Panc1 (cell line): ENCODE data around the gene CPLANE1. TPM values are rescaled to one million over a fixed set of nuclear protein-coding genes. Genes with fewer than 3 reads are reported as not detected.

ENCODE experiments used
- ATAC-seq: fragments of 200-7000 bp; cut with Tn5 transposase; 2 replicates; pipeline ENCODE4 v1.9.1; 2020; ENCODE audit warnings: mild to moderate bottlenecking, moderate library complexity
- BruUV-seq: library from RNA; stranded (reverse); fragments of 400-500 nt; replicated peaks from 2 replicates; lab custom pipeline; 2021; lab: Mats Ljungman, UMichigan
- CTCF ChIA-PET: fragments of 300-600 bp; sonication (Branson Sonifier 250); formaldehyde crosslinking; loops from one replicate; lab custom pipeline; 2022; ENCODE audit warnings: antibody characterized with exemption; lab: Charles Lee
- POLR2A ChIA-PET: fragments of 300-600 bp; sonication (Branson Sonifier 250); formaldehyde crosslinking; loops from one replicate; lab custom pipeline; 2022; ENCODE audit warnings: antibody characterized with exemption; lab: Charles Lee
- DNase-seq: peaks from one replicate; pipeline ENCODE4 v3.0.0-alpha.2; 2010; ENCODE audit warnings: low read depth, low spot score
- H3K27ac ChIP-seq: 2 replicates; pipeline ENCODE4 v1.5.1; 2011; ENCODE audit warnings: mild to moderate bottlenecking, low read length, inconsistent platforms
- H3K27me3 ChIP-seq: fragments of 200-500 bp; sonication (Bioruptor generic); 2 replicates; pipeline ENCODE4 v1.6.0; 2014; ENCODE audit warnings: low read length, inconsistent platforms; ENCODE audit not compliant: control insufficient read depth, insufficient read depth
- H3K36me3 ChIP-seq: fragments of 200-500 bp; sonication (Bioruptor generic); 2 replicates; pipeline ENCODE4 v1.5.1; 2014; ENCODE audit warnings: inconsistent platforms, mild to moderate bottlenecking, low read length, moderate library complexity; ENCODE audit not compliant: control insufficient read depth, insufficient read depth
- H3K4me1 ChIP-seq: 2 replicates; pipeline ENCODE4 v1.5.1; 2011; ENCODE audit warnings: inconsistent platforms, mild to moderate bottlenecking, low read length, moderate library complexity; ENCODE audit not compliant: control insufficient read depth, insufficient read depth
- H3K4me3 ChIP-seq, 2 experiments: 2 replicates each; pipeline ENCODE4 v1.5.1; 2011 to 2012; ENCODE audit warnings: low read depth in 2 of 2, low read length in 2 of 2, mild to moderate bottlenecking in 2 of 2, inconsistent platforms in 1 of 2, moderate library complexity in 1 of 2
- H3K9me3 ChIP-seq: fragments of 200-500 bp; sonication (Bioruptor generic); 2 replicates; pipeline ENCODE4 v1.5.1; 2014; ENCODE audit warnings: low read depth, mild to moderate bottlenecking, inconsistent platforms, low read length, moderate library complexity; ENCODE audit not compliant: control insufficient read depth, insufficient read depth
- CTCF ChIP-seq: fragments of 450-650 bp; IDR thresholded peaks from 2 replicates; pipeline ENCODE4 v1.5.1; 2017; ENCODE audit warnings: mild to moderate bottlenecking
- POLR2AphosphoS5 ChIP-seq: IDR thresholded peaks from 2 replicates; pipeline ENCODE4 v1.6.1; 2012; ENCODE audit warnings: mild to moderate bottlenecking, low read depth, low read length, moderate library complexity
- REST ChIP-seq, 2 experiments: IDR thresholded peaks; 2 replicates each; pipeline ENCODE4 v1.6.1; 2011 to 2012; ENCODE audit warnings: low read depth in 2 of 2, control low read depth in 1 of 2, low read length in 1 of 2, mild to moderate bottlenecking in 1 of 2, moderate library complexity in 1 of 2; ENCODE audit not compliant: insufficient read depth in 1 of 2
- SIN3A ChIP-seq: IDR thresholded peaks from 2 replicates; pipeline ENCODE4 v1.6.1; 2012; ENCODE audit warnings: low read depth, mild to moderate bottlenecking, low read length, moderate library complexity, borderline replicate concordance; ENCODE audit not compliant: insufficient read depth
- TCF7L2 ChIP-seq: IDR thresholded peaks from 2 replicates; pipeline ENCODE4 v1.6.1; 2011; ENCODE audit warnings: mild to moderate bottlenecking, low read depth, low read length, inconsistent platforms
- in situ Hi-C: cut with HindIII; loops from 2 replicates; pipeline ENCODE4 v1.10.0; 2016; ENCODE audit warnings: low sequenced_read_pairs, low pct_unique_long_range_greater_than_20kb
- intact Hi-C: fragments of 100-400 bp; cut with micrococcal nuclease; formaldehyde crosslinking; loops from one replicate; pipeline ENCODE4 v1.10.0; 2022; ENCODE audit not compliant: unreplicated experiment
- total RNA-seq: library from RNA; stranded (reverse); gene quantifications from one replicate; pipeline ENCODE4 v1.2.1, GENCODE V29; 2021; ENCODE audit not compliant: unreplicated experiment

Gene CPLANE1
- total RNA-seq, 1 experiment from 2014 or later, result 18.1 TPM

- in situ Hi-C loops, result no loop called here
- H3K36me3 ChIP-seq, result peaks cover 15% of the 10 kb centered on the region; the same call in 1 of the 2 replicates
- no peaks in the 10 kb centered on the region for H3K9me3 ChIP-seq
- ChIA-PET CTCF (no interaction called here), POLR2A (no interaction called here)
- TF ChIP-seq CTCF (no peak), SIN3A (no peak), TCF7L2 (no peak), POLR2AphosphoS5 (no peak), REST (IDR thresholded peaks at IDR 0.05; ENCODE audit: insufficient read depth in 1 of 2, low read depth in 2 of 2, low read length in 1 of 2) (no peak)
- no peak overlapping the region for H3K4me3 ChIP-seq
- no peak overlapping the region for H3K27ac ChIP-seq
- DNase-seq (no peak), ATAC-seq (no peak)
- BruUV-seq, result no TSS peak
- no peaks in the 10 kb centered on the region for H3K4me1 ChIP-seq
- intact Hi-C loops, result no loop called here
- no peaks in the 10 kb centered on the region for H3K27me3 ChIP-seq
Measured at GRCh38 chr5:37187465-37187977, 61.7 kb downstream of the CPLANE1 start.

- no peaks in the 10 kb centered on the region for H3K9me3 ChIP-seq
- DNase-seq (no peak), ATAC-seq (no peak)
- no peaks in the 10 kb centered on the region for H3K4me1 ChIP-seq
- ChIA-PET POLR2A (no interaction called here), CTCF (no interaction called here)
- H3K27me3 ChIP-seq, result no peaks in the 10 kb centered on the region
- TF ChIP-seq POLR2AphosphoS5, result no peak
- no peak for TF ChIP-seq TCF7L2
- no peak for TF ChIP-seq SIN3A
- no peak for TF ChIP-seq REST (IDR thresholded peaks at IDR 0.05; ENCODE audit: insufficient read depth in 1 of 2, low read depth in 2 of 2, low read length in 1 of 2)
- TF ChIP-seq CTCF, result no peak
- in situ Hi-C loops, result no loop called here
- no peak overlapping the region for H3K27ac ChIP-seq
- intact Hi-C loops, result no loop called here
- H3K4me3 ChIP-seq, result no peak overlapping the region
- no TSS peak for BruUV-seq
- H3K36me3 ChIP-seq, result peaks cover 18% of the 10 kb centered on the region; the same call in 1 of the 2 replicates
Measured at GRCh38 chr5:37184748-37185364, 64.3 kb downstream of the CPLANE1 start.
